HG03575 (cell line): ENCODE measurements around the gene PRH2.

ENCODE experiments used
- ATAC-seq: cut with Tn5 transposase; IDR thresholded peaks from one replicate; pipeline ENCODE4 v1.9.1; 2021; ENCODE audit not compliant: unreplicated experiment, insufficient number of reproducible peaks, low FRiP score; ENCODE audit errors: extremely low read depth

The PRH2 gene

GRCh38 chr12:10956085-10956484 is 27.0 kb downstream of the PRH2 start:
- ATAC-seq, result no peak

GRCh38 chr12:10957741-10958140 is 28.7 kb downstream of the PRH2 start:
- ATAC-seq, result no peak

GRCh38 chr12:10959804-10960203 is 30.8 kb downstream of the PRH2 start:
- ATAC-seq, result no peak

GRCh38 chr12:10960211-10960610 is 31.2 kb downstream of the PRH2 start:
- ATAC-seq, result no peak

GRCh38 chr12:10965476-10965875 is 36.4 kb downstream of the PRH2 start:
- no peak for ATAC-seq

GRCh38 chr12:10966314-10966713 is 37.3 kb downstream of the PRH2 start:
- no peak for ATAC-seq

GRCh38 chr12:10967409-10967808 is 38.4 kb downstream of the PRH2 start:
- no peak for ATAC-seq

GRCh38 chr12:10968765-10969456 is 39.9 kb downstream of the PRH2 start:
- ATAC-seq, result no peak

- ATAC-seq, result no peak
Measured at GRCh38 chr12:10974965-10975364, 45.9 kb downstream of the PRH2 start.

GRCh38 chr12:10982244-10982643 is 53.2 kb downstream of the PRH2 start:
- ATAC-seq, result no peak
